ENCODE results near the gene LILRB1. TPM values are rescaled to one million over a fixed set of nuclear protein-coding genes. Genes with fewer than 3 reads are reported as not detected.
"Not testable (repeated sequence)": the region's sequence is repeated elsewhere in the genome, so short reads cannot be mapped to it uniquely, and the experiment has no call there.

LILRB1 gene
- total RNA-seq, 1 experiment from 2014 or later = not detected

DNA sequence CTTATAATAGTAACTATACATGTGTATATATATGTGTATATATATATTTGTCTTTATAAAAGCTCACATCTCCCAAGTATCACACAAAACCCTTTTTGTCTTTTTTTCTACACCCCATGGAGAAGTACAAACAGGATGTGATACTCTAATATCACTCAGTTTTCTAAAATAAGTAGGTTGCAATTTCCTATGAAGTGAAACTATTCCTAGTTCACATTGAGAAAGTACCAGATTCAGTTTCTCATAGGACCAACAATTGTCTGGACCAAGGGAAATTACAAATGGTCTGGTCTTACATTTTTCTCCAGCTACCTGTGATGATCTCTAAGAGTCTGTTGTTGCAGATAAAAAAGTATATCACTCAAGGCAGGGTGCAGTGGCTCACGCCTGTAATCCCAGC lies 17.9 kb upstream of the LILRB1 start:
- no peaks in the 10 kb centered on the region for H3K27me3 ChIP-seq (ENCODE audit: control insufficient read depth, insufficient read depth, low read length)
- H3K4me3 ChIP-seq (ENCODE audit: insufficient read depth, low read depth, low read length) = no peak overlapping the region
- H3K36me3 ChIP-seq (replicated peaks; ENCODE audit: control insufficient read depth, insufficient read depth, low read length) = no peaks in the 10 kb centered on the region
- DNase-seq = no peak

GRCh38 chr19:54614726-54615125 lies 15.6 kb upstream of the LILRB1 start:
- Histone ChIP-seq H3K36me3 (replicated peaks; ENCODE audit: control insufficient read depth, insufficient read depth, low read length) (no peaks in the 10 kb centered on the region), H3K4me3 (ENCODE audit: insufficient read depth, low read depth, low read length) (no peak overlapping the region), H3K27me3 (ENCODE audit: control insufficient read depth, insufficient read depth, low read length) (no peaks in the 10 kb centered on the region)
- DNase-seq = no peak

DNA sequence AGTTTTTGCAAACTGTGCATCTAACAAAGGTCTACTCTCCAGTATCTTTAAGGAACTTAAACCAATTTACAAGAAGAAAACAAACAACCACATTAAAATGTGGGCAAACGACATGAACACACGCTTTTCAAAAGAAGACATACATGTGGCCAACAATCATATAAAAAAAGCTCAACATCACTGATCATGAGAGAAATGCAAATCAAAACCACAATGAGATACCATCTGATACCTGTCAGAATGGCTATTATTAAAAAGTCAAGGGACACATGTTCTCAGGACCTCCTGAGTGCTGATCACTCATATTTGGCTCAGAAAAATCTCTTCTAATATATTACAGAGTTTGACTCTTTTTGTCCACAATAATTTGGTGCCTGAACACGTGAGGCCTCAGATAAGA lies 14.2 kb upstream of the LILRB1 start:
- no peak for DNase-seq
- no peak overlapping the region for H3K4me3 ChIP-seq (ENCODE audit: insufficient read depth, low read depth, low read length)
- H3K36me3 ChIP-seq (replicated peaks; ENCODE audit: control insufficient read depth, insufficient read depth, low read length) = no peaks in the 10 kb centered on the region
- H3K27me3 ChIP-seq (ENCODE audit: control insufficient read depth, insufficient read depth, low read length) = no peaks in the 10 kb centered on the region

DNA sequence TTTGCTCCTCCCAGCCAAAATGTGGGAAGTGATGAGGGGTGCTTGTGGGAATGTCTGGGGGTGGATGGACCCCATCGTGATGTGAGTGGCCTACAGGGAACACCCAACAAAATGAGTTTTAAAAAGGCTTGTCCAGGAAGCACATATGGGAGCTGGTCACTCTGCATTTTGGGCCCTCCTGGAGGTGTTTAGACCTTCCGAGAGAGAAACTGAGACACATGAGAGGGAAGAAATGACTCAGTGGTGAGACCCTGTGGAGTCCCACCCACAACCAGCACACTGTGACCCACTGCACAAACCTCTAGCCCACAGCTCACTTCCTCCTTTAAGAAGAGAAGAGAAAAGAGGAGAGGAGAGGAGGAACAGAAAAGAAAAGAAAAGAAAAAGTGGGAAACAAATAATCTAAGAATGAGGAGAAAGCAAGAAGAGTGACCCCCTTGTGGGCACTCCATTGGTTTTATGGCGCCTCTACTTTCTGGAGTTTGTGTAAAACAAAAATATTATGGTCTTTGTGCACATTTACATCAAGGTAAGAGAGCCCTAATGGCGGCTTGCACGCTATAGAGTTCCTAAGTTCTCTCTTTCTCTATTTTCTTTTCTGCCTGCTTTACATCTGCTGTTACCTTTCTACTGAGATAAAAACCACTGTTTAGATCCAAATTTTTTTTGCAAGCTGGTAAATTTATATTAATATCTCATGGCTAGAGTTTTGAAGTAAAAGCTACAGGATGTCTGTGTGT lies 13.3 kb upstream of the LILRB1 start:
- no peak for DNase-seq
- Histone ChIP-seq H3K36me3 (replicated peaks; ENCODE audit: control insufficient read depth, insufficient read depth, low read length) (no peaks in the 10 kb centered on the region), H3K4me3 (ENCODE audit: insufficient read depth, low read depth, low read length) (no peak overlapping the region), H3K27me3 (ENCODE audit: control insufficient read depth, insufficient read depth, low read length) (no peaks in the 10 kb centered on the region)

GRCh38 chr19:54620464-54620863 lies 9.8 kb upstream of the LILRB1 start:
- H3K4me3 ChIP-seq (ENCODE audit: insufficient read depth, low read depth, low read length) = no peak overlapping the region
- H3K27me3 ChIP-seq (ENCODE audit: control insufficient read depth, insufficient read depth, low read length) = no peaks in the 10 kb centered on the region
- H3K36me3 ChIP-seq (replicated peaks; ENCODE audit: control insufficient read depth, insufficient read depth, low read length) = no peaks in the 10 kb centered on the region
- DNase-seq = no peak

GRCh38 chr19:54622431-54622830 lies 7.9 kb upstream of the LILRB1 start:
- H3K27me3 ChIP-seq (ENCODE audit: control insufficient read depth, insufficient read depth, low read length) = no peaks in the 10 kb centered on the region
- no peak for DNase-seq
- H3K4me3 ChIP-seq (ENCODE audit: insufficient read depth, low read depth, low read length) = no peak overlapping the region
- no peaks in the 10 kb centered on the region for H3K36me3 ChIP-seq (replicated peaks; ENCODE audit: control insufficient read depth, insufficient read depth, low read length)

GRCh38 chr19:54624234-54624633 lies 6.0 kb upstream of the LILRB1 start:
- not testable (repeated sequence) for H3K36me3 ChIP-seq (replicated peaks; ENCODE audit: control insufficient read depth, insufficient read depth, low read length); H3K27me3 ChIP-seq (ENCODE audit: control insufficient read depth, insufficient read depth, low read length); H3K4me3 ChIP-seq (ENCODE audit: insufficient read depth, low read depth, low read length); DNase-seq

DNA sequence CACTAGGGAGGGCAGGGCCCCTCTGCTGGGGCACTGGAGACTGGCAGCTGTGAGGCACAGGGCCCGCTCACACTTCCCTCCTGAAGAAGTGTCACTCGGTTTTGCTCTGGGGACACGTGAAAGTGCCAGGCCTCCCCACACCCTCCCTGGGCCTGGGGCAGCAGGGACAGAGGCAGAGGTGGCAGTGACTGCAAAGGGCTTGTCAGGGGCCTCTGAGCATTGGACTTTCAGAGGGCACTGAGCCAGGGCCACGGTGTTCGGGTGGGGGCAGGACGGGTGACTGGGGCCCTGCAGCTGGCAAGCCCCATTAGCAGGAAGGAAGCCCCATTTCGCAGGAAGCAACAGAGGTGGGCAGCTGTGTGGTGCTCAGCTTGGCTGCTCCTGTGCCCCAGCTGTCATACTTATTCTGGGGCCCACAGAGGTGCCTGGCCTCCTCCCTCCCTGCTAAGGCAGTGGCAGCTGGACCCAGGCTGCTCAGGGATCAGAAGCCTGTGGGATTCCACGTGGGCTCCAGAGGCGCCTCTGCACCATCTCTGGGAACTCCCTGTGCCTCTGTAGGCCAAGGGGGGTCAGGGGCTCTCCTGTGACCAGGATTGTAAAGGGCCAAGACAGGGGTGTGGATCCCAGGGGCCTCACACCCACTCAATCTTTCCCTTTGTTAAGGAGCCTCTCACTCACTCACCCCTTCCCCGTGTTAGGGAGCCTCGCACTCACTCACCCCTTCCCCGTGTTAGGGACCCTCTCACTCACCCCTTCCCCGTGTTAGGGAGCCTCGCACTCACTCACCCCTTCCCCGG lies 5.2 kb upstream of the LILRB1 start:
- DNase-seq; H3K27me3 ChIP-seq (ENCODE audit: control insufficient read depth, insufficient read depth, low read length); H3K4me3 ChIP-seq (ENCODE audit: insufficient read depth, low read depth, low read length); H3K36me3 ChIP-seq (replicated peaks; ENCODE audit: control insufficient read depth, insufficient read depth, low read length): not testable (repeated sequence)

DNA sequence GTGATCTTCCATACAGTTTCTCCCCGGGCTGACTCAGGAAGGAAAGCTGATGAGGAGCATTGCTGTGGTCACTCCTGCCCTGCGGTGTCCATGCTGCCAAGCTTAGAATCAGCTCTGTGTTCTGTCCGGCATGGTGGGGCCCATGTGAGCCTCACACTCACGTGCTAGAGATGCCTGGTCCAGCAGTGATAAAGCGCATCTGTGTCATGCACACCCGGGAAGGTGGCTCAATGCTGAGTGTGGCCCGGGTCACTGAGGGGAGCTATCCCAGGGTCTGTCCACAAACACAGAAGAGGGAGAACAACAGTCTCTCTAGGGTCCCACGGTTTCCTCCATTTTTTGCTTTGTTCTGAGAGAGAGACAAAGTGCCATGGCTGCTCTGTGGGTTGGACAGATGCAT lies 3.5 kb upstream of the LILRB1 start:
- no peak for DNase-seq
- Histone ChIP-seq H3K27me3 (ENCODE audit: control insufficient read depth, insufficient read depth, low read length) (no peaks in the 10 kb centered on the region), H3K36me3 (replicated peaks; ENCODE audit: control insufficient read depth, insufficient read depth, low read length) (no peaks in the 10 kb centered on the region), H3K4me3 (ENCODE audit: insufficient read depth, low read depth, low read length) (no peak overlapping the region)

- H3K36me3 ChIP-seq (replicated peaks; ENCODE audit: control insufficient read depth, insufficient read depth, low read length); H3K4me3 ChIP-seq (ENCODE audit: insufficient read depth, low read depth, low read length); H3K27me3 ChIP-seq (ENCODE audit: control insufficient read depth, insufficient read depth, low read length); DNase-seq: not testable (repeated sequence)
These were observed 2.4 kb upstream of the LILRB1 start for GRCh38 chr19:54627912-54628311.

GRCh38 chr19:54630782-54631181 lies 498 bp downstream of the LILRB1 start:
- Histone ChIP-seq H3K4me3 (ENCODE audit: insufficient read depth, low read depth, low read length) (no peak overlapping the region), H3K27me3 (ENCODE audit: control insufficient read depth, insufficient read depth, low read length) (no peaks in the 10 kb centered on the region), H3K36me3 (replicated peaks; ENCODE audit: control insufficient read depth, insufficient read depth, low read length) (no peaks in the 10 kb centered on the region)
- no peak for DNase-seq

GRCh38 chr19:54631489-54632337 lies 1.4 kb downstream of the LILRB1 start:
- not testable (repeated sequence) for H3K36me3 ChIP-seq (replicated peaks; ENCODE audit: control insufficient read depth, insufficient read depth, low read length); DNase-seq; H3K27me3 ChIP-seq (ENCODE audit: control insufficient read depth, insufficient read depth, low read length); H3K4me3 ChIP-seq (ENCODE audit: insufficient read depth, low read depth, low read length)

DNA sequence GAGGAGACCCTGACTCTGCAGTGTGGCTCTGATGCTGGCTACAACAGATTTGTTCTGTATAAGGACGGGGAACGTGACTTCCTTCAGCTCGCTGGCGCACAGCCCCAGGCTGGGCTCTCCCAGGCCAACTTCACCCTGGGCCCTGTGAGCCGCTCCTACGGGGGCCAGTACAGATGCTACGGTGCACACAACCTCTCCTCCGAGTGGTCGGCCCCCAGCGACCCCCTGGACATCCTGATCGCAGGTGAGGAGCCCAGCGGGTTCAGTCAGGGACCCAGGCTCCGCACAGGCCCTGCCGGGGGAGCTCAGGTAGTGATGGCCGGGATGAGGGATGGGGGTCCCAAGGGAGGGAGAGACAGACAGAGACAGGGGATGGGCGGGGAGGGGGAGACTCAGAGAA lies 2.2 kb downstream of the LILRB1 start:
- not testable (repeated sequence) for H3K4me3 ChIP-seq (ENCODE audit: insufficient read depth, low read depth, low read length); H3K36me3 ChIP-seq (replicated peaks; ENCODE audit: control insufficient read depth, insufficient read depth, low read length); DNase-seq; H3K27me3 ChIP-seq (ENCODE audit: control insufficient read depth, insufficient read depth, low read length)

DNA sequence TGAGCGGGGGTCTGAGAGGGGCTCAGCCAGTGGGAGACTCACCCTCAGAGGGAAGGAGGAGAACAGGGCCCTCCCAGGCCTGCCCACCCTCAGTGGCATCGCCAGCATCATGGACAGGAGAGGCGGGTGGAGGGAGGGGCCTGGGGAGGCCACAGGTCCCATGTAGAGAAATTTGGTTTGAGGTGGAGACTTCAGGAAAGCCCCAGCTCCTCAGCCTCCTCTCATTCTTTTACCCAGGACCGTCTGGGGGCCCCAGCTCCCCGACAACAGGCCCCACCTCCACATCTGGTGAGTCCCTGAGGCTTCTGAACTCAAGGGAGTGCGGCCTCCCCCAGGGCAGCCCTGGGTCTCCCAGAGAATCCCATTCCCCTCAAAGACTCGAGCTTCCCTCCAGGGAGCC lies 3.1 kb downstream of the LILRB1 start:
- Histone ChIP-seq H3K27me3 (ENCODE audit: control insufficient read depth, insufficient read depth, low read length) (no peaks in the 10 kb centered on the region), H3K36me3 (replicated peaks; ENCODE audit: control insufficient read depth, insufficient read depth, low read length) (no peaks in the 10 kb centered on the region), H3K4me3 (ENCODE audit: insufficient read depth, low read depth, low read length) (no peak overlapping the region)
- DNase-seq = no peak

- H3K36me3 ChIP-seq (replicated peaks; ENCODE audit: control insufficient read depth, insufficient read depth, low read length); H3K27me3 ChIP-seq (ENCODE audit: control insufficient read depth, insufficient read depth, low read length); DNase-seq; H3K4me3 ChIP-seq (ENCODE audit: insufficient read depth, low read depth, low read length): not testable (repeated sequence)
These were observed 5.8 kb downstream of the LILRB1 start for GRCh38 chr19:54636081-54636480.

Measured in H7 (cell line).